Endothelial cell of umbilical vein (primary cell): ENCODE data around the gene TMEM270. TPM values are rescaled to one million over a fixed set of nuclear protein-coding genes. Genes with fewer than 3 reads are reported as not detected.
A peak's percentile ranks its signal among the peaks of the same experiment; 100 is the strongest.

Experiments
- BruUV-seq: library from RNA; stranded (reverse); fragments of 400-500 nt; replicated peaks from 2 replicates; lab custom pipeline; 2021; lab: Mats Ljungman, UMichigan
- CTCF ChIA-PET: fragments of 300-600, 350-600 bp; sonication (Branson Sonifier 250); formaldehyde crosslinking; loops from one replicate; lab custom pipeline; 2021; ENCODE audit warnings: antibody characterized with exemption, inconsistent platforms; lab: Charles Lee
- POLR2A ChIA-PET: fragments of 300-600, 350-600 bp; sonication (Branson Sonifier 250); formaldehyde crosslinking; loops from one replicate; lab custom pipeline; 2021; ENCODE audit warnings: antibody characterized with exemption, inconsistent platforms; lab: Charles Lee
- DNase-seq: peaks from one replicate; pipeline ENCODE4 v3.0.0-alpha.2; 2011; ENCODE audit warnings: low read depth, low spot score
- FAIRE-seq: peaks from 2 replicates; lab custom pipeline; 2011; peaks lifted over from hg19 to GRCh38; lab: Jason Lieb, UNC
- H2AFZ ChIP-seq: 2 replicates; pipeline ENCODE4 v1.6.0; 2012; ENCODE audit warnings: low read depth, low read length, control low read depth, inconsistent platforms
- H3K27ac ChIP-seq: 2 replicates; pipeline ENCODE4 v1.5.1; 2011; ENCODE audit warnings: low read depth, mild to moderate bottlenecking, control low read depth, low read length, moderate library complexity; ENCODE audit not compliant: insufficient read depth
- H3K27me3 ChIP-seq, 2 experiments: 2 replicates each; pipeline versions ENCODE4 v1.6.0 to v1.6.1; 2011; ENCODE audit warnings: low read length in 2 of 2, mixed read lengths in 1 of 2; ENCODE audit not compliant: control insufficient read depth in 2 of 2, insufficient read depth in 2 of 2
- H3K36me3 ChIP-seq, 2 experiments: 2 replicates in 1 of 2; 3 replicates in 1 of 2; pipeline ENCODE4 v1.5.1; 2011; ENCODE audit warnings: low read length in 2 of 2, mild to moderate bottlenecking in 1 of 2, moderate library complexity in 1 of 2; ENCODE audit not compliant: control insufficient read depth in 2 of 2, insufficient read depth in 2 of 2; ENCODE audit errors: extremely low read depth in 1 of 2
- H3K4me1 ChIP-seq: 3 replicates; pipeline ENCODE4 v1.5.1; 2011; ENCODE audit warnings: mild to moderate bottlenecking, low read length; ENCODE audit not compliant: control insufficient read depth, insufficient read depth; ENCODE audit errors: extremely low read depth
- H3K4me2 ChIP-seq: 2 replicates; pipeline ENCODE4 v1.6.1; 2011; ENCODE audit warnings: low read length, control low read depth, mixed read lengths; ENCODE audit not compliant: insufficient read depth
- H3K4me3 ChIP-seq, 3 experiments: fragments of 200-600 bp in 1 of 3; sonication (generic), shearing (Covaris generic) in 1 of 3; replicated peaks in 1 of 3; 2 replicates each; pipeline ENCODE4 v1.5.1; 2011 to 2016; ENCODE audit warnings: control low read depth in 3 of 3, low read length in 3 of 3, mild to moderate bottlenecking in 2 of 3, inconsistent platforms in 1 of 3, low read depth in 1 of 3, moderate library complexity in 1 of 3; ENCODE audit not compliant: insufficient read depth in 1 of 3
- H3K79me2 ChIP-seq: 2 replicates; pipeline ENCODE4 v1.6.0; 2012; ENCODE audit warnings: low read length, inconsistent platforms; ENCODE audit not compliant: control insufficient read depth, insufficient read depth
- H3K9ac ChIP-seq: replicated peaks from 2 replicates; pipeline ENCODE3; 2011; ENCODE audit warnings: low read length, control low read depth; ENCODE audit not compliant: insufficient read depth; ENCODE audit errors: extremely low read depth
- H3K9me1 ChIP-seq: replicated peaks from 3 replicates; pipeline ENCODE4 v1.6.0; 2011; ENCODE audit warnings: mild to moderate bottlenecking, low read length; ENCODE audit not compliant: control insufficient read depth, insufficient read depth; ENCODE audit errors: extremely low read depth
- H3K9me3 ChIP-seq: replicated peaks from 2 replicates; pipeline ENCODE4 v1.5.1; 2012; ENCODE audit warnings: low read length, inconsistent platforms; ENCODE audit not compliant: control insufficient read depth, insufficient read depth
- H4K20me1 ChIP-seq: replicated peaks from 2 replicates; pipeline ENCODE3; 2011; ENCODE audit warnings: mild to moderate bottlenecking, low read length; ENCODE audit not compliant: control insufficient read depth, insufficient read depth; ENCODE audit errors: extremely low read depth
- EZH2 ChIP-seq: IDR thresholded peaks from 2 replicates; pipeline ENCODE4 v1.6.1; 2012; ENCODE audit warnings: borderline replicate concordance, low read depth, mild to moderate bottlenecking, moderate library complexity, low read length, inconsistent platforms; ENCODE audit not compliant: severe bottlenecking
- FOS ChIP-seq: IDR thresholded peaks from 2 replicates; pipeline ENCODE4 v1.6.1; 2011; ENCODE audit warnings: mild to moderate bottlenecking, low read length, moderate library complexity, borderline replicate concordance; ENCODE audit not compliant: insufficient read depth
- GATA2 ChIP-seq: IDR thresholded peaks from 2 replicates; pipeline ENCODE4 v1.7.0; 2011; ENCODE audit warnings: low read depth, mild to moderate bottlenecking, moderate library complexity, mixed read lengths, low read length; ENCODE audit not compliant: insufficient read length, insufficient read depth
- JUN ChIP-seq: IDR thresholded peaks from 2 replicates; pipeline ENCODE4 v1.6.1; 2011; ENCODE audit warnings: borderline replicate concordance, low read depth; ENCODE audit not compliant: insufficient read length, insufficient read depth
- MAX ChIP-seq: IDR thresholded peaks from 2 replicates; pipeline ENCODE4 v1.6.1; 2011; ENCODE audit not compliant: insufficient read depth, insufficient read length
- MYC ChIP-seq: IDR thresholded peaks from one replicate; pipeline ENCODE4 v1.6.1; 2011; ENCODE audit warnings: mild to moderate bottlenecking, low read depth, low read length
- POLR2A ChIP-seq: IDR thresholded peaks from 2 replicates; pipeline ENCODE4 v1.6.1; 2012; ENCODE audit warnings: low read depth, mild to moderate bottlenecking, control low read depth, low read length
- POLR2AphosphoS5 ChIP-seq: IDR thresholded peaks from 2 replicates; pipeline ENCODE4 v1.6.1; 2012; ENCODE audit warnings: low read depth, mild to moderate bottlenecking, control low read depth, low read length, moderate library complexity; ENCODE audit not compliant: insufficient read depth
- dilution Hi-C: fragments of 300-500 bp; cut with MboI; formaldehyde crosslinking; loops from one replicate; pipeline ENCODE4 v1.15.0; 2019; ENCODE audit warnings: low sequenced_read_pairs; ENCODE audit not compliant: extremely low pct_ligation_motif_present
- intact Hi-C: fragments of 100-400 bp; cut with micrococcal nuclease; formaldehyde crosslinking; loops from one replicate; pipeline ENCODE4 v1.10.0; 2022
- polyA plus RNA-seq, 4 experiments: library from polyadenylated mRNA; depleted of rRNA in 3 of 4; stranded (reverse) in 3 of 4; unstranded in 1 of 4; fragments of >200 nt; gene quantifications; 2 replicates each; pipeline versions ENCODE4 v1.2.1 to v1.2.3, GENCODE V29; 2011 to 2012; ENCODE audit warnings: missing spikeins in 1 of 4
- total RNA-seq: library from RNA; stranded (reverse); gene quantifications from 2 replicates; pipeline ENCODE4 v1.2.3, GENCODE V29; 2021

Gene TMEM270
- total and polyA plus RNA-seq, 2 donors (not counting 3 experiments of a cell fraction or from before 2014, with no cell fraction given), result not detected

- POLR2A ChIA-PET, result no interaction called here
- TF ChIP-seq MYC (no peak), JUN (no peak), POLR2AphosphoS5 (no peak), POLR2A (no peak)
- Histone ChIP-seq H3K27me3 (no peaks in the 10 kb centered on the region), H2AFZ (no peak overlapping the region), H4K20me1 (no peaks in the 10 kb centered on the region), H3K9me1 (no peaks in the 10 kb centered on the region), H3K9ac (no peak overlapping the region), H3K36me3 (no peaks in the 10 kb centered on the region), H3K9me3 (no peaks in the 10 kb centered on the region), H3K4me1 (peaks cover 5% of the 10 kb centered on the region), H3K79me2 (no peaks in the 10 kb centered on the region), H3K27ac (no peak overlapping the region), H3K4me3 (no peak overlapping the region), H3K4me2 (no peak overlapping the region)
- CTCF ChIA-PET, result interaction anchor here (0.8 to 3.2 kb wide), 2 partner anchors 29 to 240 kb away, joined by 3 to 16 read pairs; no protein-coding TSS in a partner anchor
- intact Hi-C loops (no loop called here), dilution Hi-C loops (no loop called here)
- no peak for FAIRE-seq
- BruUV-seq, result no TSS peak
- DNase-seq, result no peak
Measured at GRCh38 chr7:73824986-73825385, 36.0 kb upstream of the TMEM270 start.

- H2AFZ ChIP-seq, result peak overlapping the region; percentile 30
- no peaks in the 10 kb centered on the region for H3K9me1 ChIP-seq
- TF ChIP-seq FOS (no peak), POLR2A (no peak), EZH2 (no peak), GATA2 (no peak), MAX (no peak)
- H3K79me2 ChIP-seq, result no peaks in the 10 kb centered on the region
- POLR2A ChIA-PET, result no interaction called here
- H3K9me3 ChIP-seq, result no peaks in the 10 kb centered on the region
- dilution Hi-C loops, result no loop called here
- CTCF ChIA-PET, result interaction anchor here (0.6 to 3.2 kb wide), 8 partner anchors 10 to 199 kb away, joined by 3 to 21 read pairs (median 7); partner anchors contain the start of gene ABHD11
- no peak overlapping the region for H3K4me2 ChIP-seq
- H3K27me3 ChIP-seq, result no peaks in the 10 kb centered on the region
- no peak overlapping the region for H3K27ac ChIP-seq
- DNase-seq (peak; percentile 10), FAIRE-seq (no peak)
- H3K4me1 ChIP-seq, result peaks cover 5% of the 10 kb centered on the region
- no peak overlapping the region for H3K9ac ChIP-seq
- H4K20me1 ChIP-seq, result no peaks in the 10 kb centered on the region
- H3K4me3 ChIP-seq, result no peak overlapping the region
- no TSS peak for BruUV-seq
- intact Hi-C loops, result loop anchor here (2.0 kb wide), 1 partner anchor 15 kb away; the partner anchor contains the start of gene METTL27
- H3K36me3 ChIP-seq, result no peaks in the 10 kb centered on the region
Measured at GRCh38 chr7:73827567-73828106, 33.3 kb upstream of the TMEM270 start.
